SK-N-SH (cell line): ENCODE measurements around the gene GPR160.

Experiments used
- EP300 ChIP-seq, 2 experiments: IDR thresholded peaks; 2 replicates each; pipeline versions ENCODE4 v1.4.0 to v1.6.1; 2012; ENCODE audit warnings: borderline replicate concordance in 1 of 2, low read depth in 1 of 2, low read length in 1 of 2
- GABPA ChIP-seq: IDR thresholded peaks from 2 replicates; pipeline ENCODE4 v1.4.0; 2012; ENCODE audit warnings: low read depth, mild to moderate bottlenecking
- MXI1 ChIP-seq: IDR thresholded peaks from 2 replicates; pipeline ENCODE4 v1.6.1; 2012; ENCODE audit warnings: mild to moderate bottlenecking, low read depth, low read length, improper control_type of control experiment
- TF ChIP-seq, protein P1 (sequence below): fragments of 200-600 bp; sonication (generic); IDR thresholded peaks from 2 replicates; pipeline ENCODE4 v1.6.1; 2017; ENCODE audit warnings: antibody characterized with exemption, mild to moderate bottlenecking, moderate library complexity
- TF ChIP-seq, protein P2 (sequence below): IDR thresholded peaks from 2 replicates; pipeline ENCODE4 v1.4.0; 2012; ENCODE audit warnings: low read depth, borderline replicate concordance
- TF ChIP-seq, protein P3 (sequence below): fragments of 150-350 bp; IDR thresholded peaks from 2 replicates; pipeline ENCODE4 v1.6.1; 2017; ENCODE audit warnings: antibody characterized with exemption, low read length, low read depth, borderline replicate concordance

DNA sequence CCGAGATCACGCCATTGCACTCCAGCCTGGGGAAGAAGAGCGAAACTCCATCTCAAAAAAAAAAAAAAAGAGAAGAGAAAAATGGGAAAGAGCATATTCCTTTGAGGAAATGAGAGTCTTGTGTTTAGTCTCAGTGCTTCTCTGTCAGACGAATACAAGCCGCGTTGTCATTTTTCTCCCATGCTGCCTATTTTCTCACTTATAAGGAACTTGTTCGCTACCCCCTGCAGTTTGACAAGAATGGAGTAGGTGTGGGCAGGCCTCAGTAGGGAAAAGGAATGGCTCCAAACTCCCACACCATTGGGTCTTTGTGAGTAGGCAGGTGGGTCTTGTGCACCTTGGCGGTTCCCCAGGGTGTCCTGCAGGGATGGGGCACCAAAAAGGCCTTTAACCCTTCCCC lies 6.5 kb downstream of the GPR160 start:
- TF ChIP-seq, protein P1, sequence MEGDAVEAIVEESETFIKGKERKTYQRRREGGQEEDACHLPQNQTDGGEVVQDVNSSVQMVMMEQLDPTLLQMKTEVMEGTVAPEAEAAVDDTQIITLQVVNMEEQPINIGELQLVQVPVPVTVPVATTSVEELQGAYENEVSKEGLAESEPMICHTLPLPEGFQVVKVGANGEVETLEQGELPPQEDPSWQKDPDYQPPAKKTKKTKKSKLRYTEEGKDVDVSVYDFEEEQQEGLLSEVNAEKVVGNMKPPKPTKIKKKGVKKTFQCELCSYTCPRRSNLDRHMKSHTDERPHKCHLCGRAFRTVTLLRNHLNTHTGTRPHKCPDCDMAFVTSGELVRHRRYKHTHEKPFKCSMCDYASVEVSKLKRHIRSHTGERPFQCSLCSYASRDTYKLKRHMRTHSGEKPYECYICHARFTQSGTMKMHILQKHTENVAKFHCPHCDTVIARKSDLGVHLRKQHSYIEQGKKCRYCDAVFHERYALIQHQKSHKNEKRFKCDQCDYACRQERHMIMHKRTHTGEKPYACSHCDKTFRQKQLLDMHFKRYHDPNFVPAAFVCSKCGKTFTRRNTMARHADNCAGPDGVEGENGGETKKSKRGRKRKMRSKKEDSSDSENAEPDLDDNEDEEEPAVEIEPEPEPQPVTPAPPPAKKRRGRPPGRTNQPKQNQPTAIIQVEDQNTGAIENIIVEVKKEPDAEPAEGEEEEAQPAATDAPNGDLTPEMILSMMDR = no peak
- TF ChIP-seq, protein P2, sequence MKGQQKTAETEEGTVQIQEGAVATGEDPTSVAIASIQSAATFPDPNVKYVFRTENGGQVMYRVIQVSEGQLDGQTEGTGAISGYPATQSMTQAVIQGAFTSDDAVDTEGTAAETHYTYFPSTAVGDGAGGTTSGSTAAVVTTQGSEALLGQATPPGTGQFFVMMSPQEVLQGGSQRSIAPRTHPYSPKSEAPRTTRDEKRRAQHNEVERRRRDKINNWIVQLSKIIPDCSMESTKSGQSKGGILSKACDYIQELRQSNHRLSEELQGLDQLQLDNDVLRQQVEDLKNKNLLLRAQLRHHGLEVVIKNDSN = no peak
- TF ChIP-seq GABPA (no peak), MXI1 (no peak), EP300 (IDR thresholded peaks at IDR 0.05; ENCODE audit: borderline replicate concordance in 1 of 2, low read depth in 1 of 2, low read length in 1 of 2) (no peak)
- TF ChIP-seq, protein P3, sequence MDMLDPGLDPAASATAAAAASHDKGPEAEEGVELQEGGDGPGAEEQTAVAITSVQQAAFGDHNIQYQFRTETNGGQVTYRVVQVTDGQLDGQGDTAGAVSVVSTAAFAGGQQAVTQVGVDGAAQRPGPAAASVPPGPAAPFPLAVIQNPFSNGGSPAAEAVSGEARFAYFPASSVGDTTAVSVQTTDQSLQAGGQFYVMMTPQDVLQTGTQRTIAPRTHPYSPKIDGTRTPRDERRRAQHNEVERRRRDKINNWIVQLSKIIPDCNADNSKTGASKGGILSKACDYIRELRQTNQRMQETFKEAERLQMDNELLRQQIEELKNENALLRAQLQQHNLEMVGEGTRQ = no peak
